NB4 (cell line): ENCODE data around the gene ADGRE1.

Experiments
- MAX ChIP-seq: IDR thresholded peaks from 2 replicates; pipeline ENCODE4 v1.6.1; 2011; ENCODE audit warnings: low read depth, low read length
- MYC ChIP-seq: IDR thresholded peaks from 2 replicates; pipeline ENCODE4 v1.6.1; 2011; ENCODE audit warnings: low read depth, low read length
- POLR2A ChIP-seq: IDR thresholded peaks from 2 replicates; pipeline ENCODE4 v1.6.1; 2011; ENCODE audit warnings: mild to moderate bottlenecking; ENCODE audit not compliant: insufficient read length; ENCODE audit errors: extremely low read depth
- TF ChIP-seq, protein P1 (sequence below): IDR thresholded peaks from one replicate; pipeline ENCODE4 v1.5.1; 2012; ENCODE audit warnings: low read depth, low read length

GRCh38 chr19:6842871-6843607, 44.3 kb upstream of the ADGRE1 start:
- TF ChIP-seq, protein P1, sequence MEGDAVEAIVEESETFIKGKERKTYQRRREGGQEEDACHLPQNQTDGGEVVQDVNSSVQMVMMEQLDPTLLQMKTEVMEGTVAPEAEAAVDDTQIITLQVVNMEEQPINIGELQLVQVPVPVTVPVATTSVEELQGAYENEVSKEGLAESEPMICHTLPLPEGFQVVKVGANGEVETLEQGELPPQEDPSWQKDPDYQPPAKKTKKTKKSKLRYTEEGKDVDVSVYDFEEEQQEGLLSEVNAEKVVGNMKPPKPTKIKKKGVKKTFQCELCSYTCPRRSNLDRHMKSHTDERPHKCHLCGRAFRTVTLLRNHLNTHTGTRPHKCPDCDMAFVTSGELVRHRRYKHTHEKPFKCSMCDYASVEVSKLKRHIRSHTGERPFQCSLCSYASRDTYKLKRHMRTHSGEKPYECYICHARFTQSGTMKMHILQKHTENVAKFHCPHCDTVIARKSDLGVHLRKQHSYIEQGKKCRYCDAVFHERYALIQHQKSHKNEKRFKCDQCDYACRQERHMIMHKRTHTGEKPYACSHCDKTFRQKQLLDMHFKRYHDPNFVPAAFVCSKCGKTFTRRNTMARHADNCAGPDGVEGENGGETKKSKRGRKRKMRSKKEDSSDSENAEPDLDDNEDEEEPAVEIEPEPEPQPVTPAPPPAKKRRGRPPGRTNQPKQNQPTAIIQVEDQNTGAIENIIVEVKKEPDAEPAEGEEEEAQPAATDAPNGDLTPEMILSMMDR, result no peak
- no peak for TF ChIP-seq MAX
- no peak for TF ChIP-seq POLR2A
- TF ChIP-seq MYC, result no peak
